GM19372 (cell line): ENCODE results near the gene PSD.

ENCODE experiments used
- ATAC-seq: cut with Tn5 transposase; IDR thresholded peaks from one replicate; pipeline ENCODE4 v1.9.1; 2021; ENCODE audit warnings: mild to moderate bottlenecking, low read depth, moderate library complexity; ENCODE audit not compliant: unreplicated experiment

PSD gene

DNA sequence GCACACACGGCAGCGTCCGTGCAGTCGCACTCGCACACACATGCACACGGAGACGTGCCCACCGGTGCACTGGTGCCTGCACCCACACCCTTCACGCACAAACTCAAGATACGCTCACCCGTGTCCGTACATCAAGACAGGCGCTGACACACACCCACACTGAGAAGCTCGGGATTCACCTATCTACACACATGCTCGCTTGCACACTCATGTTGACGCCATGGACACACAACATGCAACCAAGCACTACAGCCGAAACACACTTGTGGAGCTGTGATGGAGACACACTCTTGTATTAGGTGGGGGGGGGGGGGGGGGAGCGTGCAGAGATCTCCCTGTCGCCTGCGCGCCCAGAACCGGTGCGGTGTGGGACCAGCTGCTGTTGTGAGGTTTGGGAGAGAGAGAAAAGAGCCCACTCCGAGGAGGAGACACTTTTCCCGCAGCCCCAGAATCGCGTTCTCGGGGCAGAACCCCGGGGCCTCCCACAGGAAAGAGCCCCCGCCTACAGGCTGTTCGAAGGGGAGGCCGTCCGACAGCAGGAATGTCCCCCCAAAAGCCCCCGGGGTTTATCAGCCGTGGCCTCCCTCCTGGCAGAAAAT, 23.7 kb downstream of the PSD start:
- no peak for ATAC-seq

DNA sequence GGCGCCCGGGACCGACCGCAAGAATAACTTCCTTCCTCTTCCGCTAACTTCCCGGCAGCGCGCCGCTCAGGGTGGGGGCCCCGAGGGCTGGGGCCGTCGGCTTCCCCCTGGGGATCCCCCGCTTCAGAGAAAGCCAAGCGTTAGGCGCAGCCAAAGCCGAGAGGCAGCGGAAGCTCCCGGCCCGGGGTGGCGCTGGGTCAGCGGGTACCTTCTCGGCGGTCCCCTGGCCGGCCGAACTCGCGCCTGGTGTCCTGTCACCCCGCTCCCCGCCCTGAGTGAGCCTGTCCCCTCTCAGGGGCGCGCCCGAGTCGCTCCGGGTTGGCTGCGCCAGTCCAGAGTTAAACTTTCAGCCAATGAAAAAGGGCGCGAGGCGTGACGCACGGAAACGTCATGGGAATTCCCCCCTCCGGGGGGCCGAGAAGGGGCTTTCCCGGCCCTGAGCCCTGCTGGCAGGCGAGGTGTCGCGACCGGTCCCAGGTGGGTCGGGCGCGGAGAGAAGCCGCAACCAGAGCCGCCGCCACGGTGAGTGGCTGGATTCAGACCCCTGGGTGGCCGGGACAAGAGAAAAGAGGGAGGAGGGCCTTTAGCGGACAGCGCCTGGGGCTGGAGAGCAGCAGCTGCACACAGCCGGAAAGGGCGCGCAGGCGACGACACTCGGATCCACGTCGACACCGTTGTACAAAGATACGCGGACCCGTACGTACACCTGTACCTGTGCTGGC, 24.3 kb downstream of the PSD start:
- ATAC-seq = peak; percentile 79

DNA sequence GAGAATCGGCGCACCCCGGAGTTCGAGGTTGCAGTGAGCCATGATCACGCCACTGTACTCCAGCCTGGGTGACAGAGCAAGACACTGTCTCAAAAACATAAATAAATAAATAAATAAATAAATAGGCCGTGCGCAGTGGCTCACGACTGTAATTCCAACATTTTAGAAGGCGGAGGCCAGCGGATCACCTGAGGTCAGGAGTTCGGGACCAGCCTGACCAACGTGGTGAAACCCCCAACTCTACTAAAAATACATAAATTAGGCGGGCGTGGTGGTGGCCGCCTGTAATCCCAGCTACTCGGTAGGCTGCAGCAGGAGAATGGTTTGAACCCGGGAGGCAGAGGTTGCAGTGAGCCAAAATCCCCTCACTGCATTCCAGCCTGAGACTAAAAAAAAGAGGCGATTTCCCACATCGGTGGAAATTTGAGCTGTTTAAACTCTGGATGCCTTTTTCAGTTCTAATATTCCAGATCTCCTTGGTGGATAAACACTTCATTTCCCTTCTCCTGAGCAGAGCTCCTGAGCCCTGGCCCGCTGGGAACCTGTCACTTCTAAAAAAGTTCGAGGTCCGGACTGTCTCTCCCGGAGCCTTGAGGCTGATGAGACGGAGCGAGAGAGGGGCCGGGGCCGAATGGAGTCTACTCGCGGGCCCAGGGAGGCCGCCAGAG, 25.0 kb downstream of the PSD start:
- no peak for ATAC-seq

DNA sequence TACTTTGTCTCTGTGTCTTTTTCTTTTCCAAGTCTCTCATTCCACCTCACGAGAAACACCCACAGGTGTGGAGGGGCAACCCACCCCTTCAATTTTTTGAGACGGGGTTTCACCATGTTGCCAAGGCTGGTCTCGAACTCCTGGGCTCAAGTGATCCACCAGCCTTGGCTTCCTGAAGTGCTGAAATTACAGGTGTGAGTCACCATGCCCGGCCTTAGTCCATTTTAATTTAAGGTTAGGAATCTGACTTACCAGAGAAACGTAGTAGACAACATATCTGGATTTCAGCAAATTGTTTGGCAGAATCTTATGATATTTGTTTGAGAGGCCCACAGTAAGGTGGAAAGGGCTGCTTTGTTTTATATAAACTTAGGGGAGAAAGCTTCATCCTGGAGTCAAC, 26.3 kb downstream of the PSD start:
- no peak for ATAC-seq

DNA sequence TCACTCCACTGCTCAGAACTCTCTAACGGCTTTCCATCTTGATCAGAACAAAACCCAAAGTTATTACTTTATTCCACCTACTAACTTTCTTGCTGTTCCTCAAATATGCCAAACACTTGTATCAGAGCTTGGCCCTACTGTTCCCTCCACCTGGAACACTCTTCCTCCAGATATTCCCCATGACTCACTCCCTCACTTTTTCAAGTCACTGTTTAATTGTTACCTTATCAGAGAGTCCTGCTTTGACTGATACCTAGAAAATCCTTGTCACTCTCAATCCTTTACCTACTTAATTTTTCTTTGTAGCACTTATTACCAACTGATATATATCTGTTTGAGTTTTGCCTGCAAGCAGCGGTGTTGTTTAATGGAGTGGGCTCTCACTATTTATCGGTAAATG, 28.7 kb downstream of the PSD start:
- no peak for ATAC-seq

DNA sequence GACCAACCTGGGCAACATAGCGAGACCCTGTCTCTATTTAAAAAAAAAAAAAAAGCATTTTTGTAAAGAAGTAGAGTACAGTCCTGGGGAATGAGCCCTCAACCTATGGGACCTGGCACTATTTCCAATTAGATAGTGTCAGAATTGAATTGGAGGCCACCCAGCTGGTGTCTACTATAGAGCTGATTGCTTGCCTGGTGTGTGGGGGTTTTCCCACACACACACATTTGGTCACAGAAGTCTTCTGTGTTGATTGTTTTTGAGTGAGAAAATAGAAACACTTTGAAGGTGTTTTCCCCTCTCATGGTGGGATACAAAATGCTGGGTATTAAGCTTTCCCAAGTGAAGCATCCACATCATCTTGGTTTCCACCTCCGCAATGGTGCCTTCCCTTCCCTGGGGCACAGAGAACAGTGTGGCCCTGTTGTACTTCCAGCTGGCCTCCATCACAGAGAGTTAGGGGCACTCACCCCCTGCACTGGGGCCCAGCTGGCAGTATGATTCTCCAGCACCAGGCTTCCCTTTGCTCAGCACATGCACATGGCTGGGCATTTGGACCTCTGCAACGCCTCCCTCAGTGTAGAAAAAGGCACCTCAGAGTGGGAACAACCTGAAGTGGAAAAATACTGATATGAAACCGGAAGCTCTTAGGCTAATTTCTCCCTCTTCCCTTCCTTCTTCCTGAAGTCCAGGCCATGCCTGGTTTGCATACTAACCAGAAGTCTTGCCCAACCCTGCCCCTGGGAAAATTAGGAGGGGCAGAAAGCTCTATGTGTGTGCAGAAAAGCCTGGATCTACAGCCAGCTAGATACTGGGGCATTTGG, 33.8 kb downstream of the PSD start:
- no peak for ATAC-seq

DNA sequence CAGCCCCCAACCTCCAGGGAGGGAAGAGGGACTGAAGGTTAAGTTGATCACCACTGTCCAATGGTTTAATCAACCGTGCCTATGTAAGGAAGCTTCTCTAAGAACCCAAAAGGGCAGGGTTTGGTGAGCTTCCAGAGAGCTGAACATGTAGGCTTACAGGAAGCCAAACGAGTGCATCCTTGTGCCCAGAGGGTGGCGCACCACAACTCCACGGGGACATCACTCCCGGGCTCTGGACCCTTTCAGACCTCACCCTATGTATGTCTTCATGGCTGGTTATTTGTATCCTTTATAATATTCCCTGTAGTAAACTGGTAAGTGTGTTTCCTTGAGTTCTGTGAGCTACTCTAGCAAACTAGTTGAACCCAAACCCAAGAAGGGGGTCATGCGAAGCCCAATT, 34.5 kb downstream of the PSD start:
- no peak for ATAC-seq

DNA sequence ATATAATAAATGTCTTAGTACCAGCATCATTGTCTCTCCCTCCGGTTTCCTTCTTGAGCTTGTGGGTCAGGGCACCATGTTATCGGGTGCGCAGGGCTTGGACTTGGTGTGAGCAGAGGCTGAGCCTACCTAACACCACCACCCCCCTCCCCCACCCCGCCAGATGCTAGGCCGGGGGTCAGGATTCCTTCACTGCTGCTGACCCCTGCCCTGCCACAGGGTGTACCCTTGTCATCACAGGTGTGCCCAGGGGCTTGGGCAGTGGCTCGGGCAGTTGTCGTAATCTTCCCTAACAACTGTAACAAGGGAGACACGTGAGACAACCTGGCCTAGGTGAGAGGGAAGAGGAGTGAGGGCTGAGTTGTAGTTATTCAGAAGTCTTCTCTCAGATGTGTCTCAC, 35.7 kb downstream of the PSD start:
- ATAC-seq = no peak

DNA sequence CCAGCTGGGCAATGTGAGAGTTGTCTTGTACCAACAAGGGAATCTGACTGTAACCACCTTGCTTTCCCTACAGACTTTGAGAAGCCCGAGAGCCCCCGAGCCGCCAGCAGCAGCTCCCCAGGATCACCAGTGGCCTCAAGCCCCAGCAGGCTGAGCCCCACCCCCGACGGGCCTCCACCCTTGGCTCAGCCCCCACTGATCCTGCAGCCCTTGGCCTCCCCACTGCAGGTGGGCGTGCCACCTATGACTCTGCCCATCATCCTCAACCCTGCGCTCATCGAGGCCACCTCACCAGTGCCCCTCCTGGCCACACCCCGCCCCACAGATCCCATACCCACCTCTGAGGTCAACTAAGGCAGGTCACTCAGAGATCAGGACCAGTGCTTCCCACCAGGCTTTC, 36.6 kb downstream of the PSD start:
- no peak for ATAC-seq

DNA sequence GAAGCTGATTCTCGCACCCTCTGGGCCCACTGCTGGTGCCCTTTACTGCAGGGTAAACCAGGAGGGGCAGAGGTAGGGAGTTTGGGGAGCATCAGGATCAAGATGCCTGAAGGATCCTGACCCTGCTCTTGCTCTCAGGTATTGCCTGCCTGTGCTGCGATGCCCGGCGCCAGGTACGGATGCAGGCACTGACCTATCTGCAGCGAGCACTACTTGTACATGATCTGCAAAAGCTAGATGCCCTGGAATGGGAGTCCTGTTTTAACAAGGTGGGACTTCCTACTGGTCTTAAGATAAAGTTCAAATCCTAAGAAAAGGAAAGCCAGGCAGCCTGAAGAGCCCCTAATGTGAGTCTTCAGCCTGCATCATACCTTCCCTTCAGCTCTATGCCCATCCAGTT, 39.2 kb downstream of the PSD start:
- ATAC-seq = no peak

DNA sequence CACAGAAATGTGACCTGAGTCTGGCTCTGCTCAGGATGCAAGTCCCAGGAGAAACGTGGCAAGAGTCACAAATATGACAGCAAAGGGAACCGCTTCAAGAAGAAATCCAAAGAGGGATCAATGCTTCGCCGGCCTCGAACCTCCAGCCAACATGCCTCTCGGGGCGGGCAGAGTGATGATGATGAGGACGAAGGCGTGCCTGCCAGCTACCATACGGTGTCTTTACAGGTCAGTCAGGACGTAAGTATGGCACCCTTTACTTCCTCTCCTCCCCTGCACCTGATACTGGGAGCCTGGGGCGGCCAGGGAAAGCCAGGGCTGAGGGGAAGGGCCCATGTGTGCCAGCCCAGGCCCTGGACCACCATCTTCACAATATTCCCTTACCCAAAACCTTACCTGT, 41.7 kb downstream of the PSD start:
- no peak for ATAC-seq

DNA sequence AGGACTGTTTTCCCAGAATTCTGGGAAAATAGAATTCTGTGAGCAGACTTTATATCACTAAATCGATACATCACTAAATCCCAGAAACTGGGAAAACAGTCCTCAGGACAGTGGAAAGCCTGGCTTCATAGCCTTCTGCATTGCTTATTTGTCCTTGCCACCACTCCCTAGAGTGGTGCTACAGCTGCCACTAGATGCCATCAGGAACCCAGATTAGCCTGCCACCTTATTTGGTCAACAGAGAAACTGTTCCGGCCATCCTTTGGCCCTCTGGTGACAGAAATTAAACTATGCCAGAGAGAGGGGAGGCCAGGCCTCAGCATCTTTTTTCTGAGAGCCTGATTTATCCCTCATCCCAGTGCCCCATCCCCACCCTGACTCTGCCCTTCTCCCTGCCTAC, 42.7 kb downstream of the PSD start:
- no peak for ATAC-seq

DNA sequence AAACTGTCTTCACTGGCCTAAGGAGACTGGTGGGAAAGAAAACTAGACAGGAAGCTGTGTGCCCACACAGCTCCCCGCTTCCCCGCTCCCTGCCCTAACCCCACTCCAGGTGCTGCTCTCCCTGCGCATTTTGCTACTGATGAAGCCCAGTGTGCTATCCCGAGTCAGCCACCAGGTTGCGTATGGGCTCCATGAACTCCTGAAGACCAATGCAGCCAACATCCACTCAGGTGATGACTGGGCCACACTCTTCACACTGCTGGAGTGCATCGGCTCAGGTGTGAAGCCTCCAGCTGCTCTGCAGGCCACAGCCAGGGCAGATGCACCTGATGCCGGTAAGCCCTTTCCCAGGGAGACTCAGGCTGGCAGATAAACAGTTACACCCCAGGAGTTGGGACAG, 43.3 kb downstream of the PSD start:
- no peak for ATAC-seq

DNA sequence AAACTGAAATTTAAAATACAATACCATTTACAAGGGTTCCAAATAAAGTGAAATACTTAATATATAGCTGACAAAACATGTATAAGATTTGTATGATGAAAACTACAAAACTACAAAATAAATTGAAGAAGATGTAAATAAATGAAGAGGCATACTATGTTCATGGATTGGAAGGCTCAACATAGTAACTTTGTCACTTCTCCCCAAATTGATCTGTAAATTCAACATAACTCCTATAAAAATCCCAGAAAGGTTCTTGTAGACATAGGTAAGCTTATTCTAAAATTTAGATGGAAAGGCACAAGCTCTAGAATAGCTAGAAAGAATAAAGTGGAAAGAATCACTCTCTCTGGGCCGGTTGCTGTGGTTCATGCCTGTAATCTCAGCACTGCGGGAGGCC, 47.3 kb downstream of the PSD start:
- no peak for ATAC-seq

DNA sequence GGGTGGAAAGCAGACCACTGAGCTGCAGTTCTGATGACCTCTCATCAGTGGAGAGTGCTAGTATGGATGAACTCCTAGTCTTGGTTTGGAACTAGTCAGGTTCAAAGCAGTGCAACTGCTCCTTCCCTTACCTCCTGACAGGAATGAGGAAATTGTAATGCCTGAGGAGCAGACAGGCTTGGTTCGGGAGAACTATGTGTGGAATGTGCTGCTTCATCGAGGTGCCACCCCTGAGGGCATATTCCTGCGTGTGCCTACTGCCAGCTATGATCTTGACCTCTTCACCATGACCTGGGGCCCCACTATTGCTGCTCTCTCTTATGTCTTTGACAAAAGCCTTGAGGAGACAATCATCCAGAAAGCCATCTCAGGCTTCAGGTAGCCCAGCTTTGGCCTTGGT, 50.5 kb downstream of the PSD start:
- no peak for ATAC-seq

DNA sequence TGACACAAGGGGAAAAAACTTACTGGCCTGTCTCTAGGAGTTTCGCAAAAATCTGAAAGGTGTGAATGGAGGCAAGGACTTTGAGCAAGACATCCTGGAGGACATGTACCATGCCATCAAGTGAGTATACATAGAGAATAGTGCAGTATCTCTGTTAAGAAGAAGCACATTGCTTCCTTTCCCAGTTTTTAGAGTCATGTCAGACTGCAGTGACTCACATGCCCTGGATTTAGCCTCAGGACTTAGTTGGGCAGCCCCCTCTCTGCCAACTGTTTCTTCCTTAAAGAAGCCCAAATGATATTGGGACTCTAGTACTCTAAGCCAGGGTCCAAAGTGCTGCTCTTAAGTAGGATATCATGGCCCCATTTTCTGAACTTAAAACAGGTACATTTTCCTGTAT, 51.1 kb downstream of the PSD start:
- no peak for ATAC-seq

DNA sequence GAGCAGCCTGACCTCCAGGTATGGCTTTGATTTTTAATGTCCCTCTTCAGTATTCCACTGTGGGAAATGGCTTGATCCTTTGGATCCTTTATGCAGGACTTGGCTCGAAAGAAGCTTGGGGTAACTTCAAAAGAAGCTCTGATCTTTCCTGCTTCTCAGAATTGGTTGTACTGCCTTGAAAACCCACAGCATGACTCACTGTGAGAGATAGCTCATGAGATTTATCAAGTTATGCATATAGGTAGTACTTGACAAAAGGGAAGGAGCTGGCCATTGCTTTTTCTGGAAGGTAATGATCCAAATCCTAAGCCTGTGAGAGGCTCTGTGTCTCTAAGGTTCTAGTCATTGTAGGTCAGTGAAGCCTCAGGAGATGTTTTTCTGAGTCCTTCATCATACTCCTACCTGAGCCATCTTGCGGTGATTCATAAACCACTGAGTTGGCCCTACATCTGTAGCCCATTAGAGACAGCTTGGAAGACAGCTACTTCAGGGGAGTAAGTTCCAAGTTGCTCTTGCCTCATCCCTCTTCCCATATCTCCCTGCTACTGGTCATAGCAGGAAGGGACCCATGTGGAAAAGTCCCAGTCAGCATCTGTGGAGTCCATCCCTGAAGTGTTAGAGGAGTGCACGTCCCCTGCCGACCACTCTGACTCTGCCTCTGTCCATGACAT, 59.7 kb downstream of the PSD start:
- ATAC-seq = no peak

DNA sequence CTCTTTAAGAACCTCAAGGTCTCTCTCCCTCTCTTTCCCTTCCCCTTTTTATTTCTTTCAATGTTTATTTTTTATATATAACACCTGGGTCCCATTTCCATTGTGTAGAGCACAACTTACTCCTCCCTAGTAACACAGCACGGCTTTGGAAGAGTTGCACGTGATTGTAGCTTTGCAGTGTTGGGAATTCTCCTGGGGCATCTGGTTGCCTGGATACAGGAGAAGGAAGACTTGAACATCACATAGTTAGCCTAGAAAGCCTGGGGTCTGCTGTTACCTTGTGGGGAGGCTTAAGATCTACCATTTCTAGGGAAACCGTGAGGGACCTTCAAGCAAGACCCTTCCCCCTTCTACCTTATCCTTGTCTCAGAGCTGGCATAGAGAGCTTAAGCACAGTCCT, 64.1 kb downstream of the PSD start:
- no peak for ATAC-seq
